Liver (tissue), 3 donors: ENCODE data around the gene SLC16A4.

Experiments used
- EGR1 ChIP-seq, 2 donors: IDR thresholded peaks; 2 replicates each; pipeline ENCODE4 v1.6.1; 2016 to 2018; ENCODE audit warnings: antibody characterized with exemption in 2 of 2, low read depth in 2 of 2
- FOXA1 ChIP-seq: IDR thresholded peaks from 2 replicates; pipeline ENCODE4 v1.6.1; 2016; ENCODE audit warnings: antibody characterized with exemption
- GABPA ChIP-seq, 2 donors: IDR thresholded peaks in 1 of 2; conservative IDR thresholded peaks in 1 of 2; 2 replicates each; pipeline ENCODE4 v1.6.1; 2016; ENCODE audit warnings: antibody characterized with exemption in 2 of 2, mild to moderate bottlenecking in 1 of 2, moderate library complexity in 1 of 2
- RAD21 ChIP-seq, 2 donors: IDR thresholded peaks; 2 replicates each; pipeline ENCODE4 v1.6.1; 2016; ENCODE audit warnings: antibody characterized with exemption in 2 of 2, mild to moderate bottlenecking in 2 of 2
- RXRA ChIP-seq, 2 donors: IDR thresholded peaks; 2 replicates each; pipeline ENCODE4 v1.6.1; 2017 to 2018; ENCODE audit warnings: antibody characterized with exemption in 2 of 2, mild to moderate bottlenecking in 1 of 2
- SP1 ChIP-seq: IDR thresholded peaks from 2 replicates; pipeline ENCODE4 v1.6.1; 2018; ENCODE audit warnings: antibody characterized with exemption, mild to moderate bottlenecking
- YY1 ChIP-seq: IDR thresholded peaks from 2 replicates; pipeline ENCODE4 v1.6.1; 2016; ENCODE audit warnings: antibody characterized with exemption, mild to moderate bottlenecking
- ZBTB33 ChIP-seq: IDR thresholded peaks from 2 replicates; pipeline ENCODE4 v1.6.1; 2016; ENCODE audit warnings: antibody characterized with exemption
- TF ChIP-seq, protein P1 (sequence below): fragments of 150-350 bp; IDR thresholded peaks from 2 replicates; pipeline ENCODE4 v1.5.1; 2017; ENCODE audit warnings: improper control_type of control experiment, low read depth, low read length; ENCODE audit not compliant: missing input control
- TF ChIP-seq, protein P2 (sequence below): IDR thresholded peaks from 2 replicates; pipeline ENCODE4 v1.6.1; 2016; ENCODE audit warnings: antibody characterized with exemption
- TF ChIP-seq, protein P3 (sequence below): IDR thresholded peaks from 2 replicates; pipeline ENCODE4 v1.6.1; 2016; ENCODE audit warnings: antibody characterized with exemption
- donor health status: healthy.
- donor health status: healthy.

DNA sequence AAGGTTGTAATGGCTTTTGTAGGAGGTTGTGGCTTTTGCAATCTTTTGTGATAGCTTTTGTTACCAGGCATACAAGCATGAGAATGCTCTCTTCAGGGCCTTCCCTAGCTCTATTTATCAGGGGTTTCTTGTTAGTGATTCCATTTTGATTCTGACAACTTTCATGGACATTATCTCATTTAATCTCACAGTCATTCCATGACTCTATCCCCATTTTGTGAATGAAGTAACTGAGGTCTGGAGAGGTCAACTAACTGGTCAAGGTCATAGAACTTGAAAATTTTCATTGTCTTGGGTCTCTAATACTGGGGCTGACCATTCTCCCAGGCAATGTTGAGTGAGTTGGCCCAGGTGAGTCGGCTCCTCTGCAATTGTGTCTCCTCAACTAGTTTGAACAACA is 27.9 kb upstream of the SLC16A4 start:
- TF ChIP-seq ZBTB33 (no peak), RXRA (IDR thresholded peaks at IDR 0.05) (no peak), YY1 (no peak), FOXA1 (no peak), GABPA (IDR thresholded peaks at IDR 0.05 in 1 of 2, conservative IDR thresholded peaks at IDR 0.05 in 1 of 2) (no peak), RAD21 (IDR thresholded peaks at IDR 0.05) (no peak), SP1 (no peak), EGR1 (IDR thresholded peaks at IDR 0.05; ENCODE audit: low read depth in 2 of 2) (no peak)
- TF ChIP-seq, protein P1, sequence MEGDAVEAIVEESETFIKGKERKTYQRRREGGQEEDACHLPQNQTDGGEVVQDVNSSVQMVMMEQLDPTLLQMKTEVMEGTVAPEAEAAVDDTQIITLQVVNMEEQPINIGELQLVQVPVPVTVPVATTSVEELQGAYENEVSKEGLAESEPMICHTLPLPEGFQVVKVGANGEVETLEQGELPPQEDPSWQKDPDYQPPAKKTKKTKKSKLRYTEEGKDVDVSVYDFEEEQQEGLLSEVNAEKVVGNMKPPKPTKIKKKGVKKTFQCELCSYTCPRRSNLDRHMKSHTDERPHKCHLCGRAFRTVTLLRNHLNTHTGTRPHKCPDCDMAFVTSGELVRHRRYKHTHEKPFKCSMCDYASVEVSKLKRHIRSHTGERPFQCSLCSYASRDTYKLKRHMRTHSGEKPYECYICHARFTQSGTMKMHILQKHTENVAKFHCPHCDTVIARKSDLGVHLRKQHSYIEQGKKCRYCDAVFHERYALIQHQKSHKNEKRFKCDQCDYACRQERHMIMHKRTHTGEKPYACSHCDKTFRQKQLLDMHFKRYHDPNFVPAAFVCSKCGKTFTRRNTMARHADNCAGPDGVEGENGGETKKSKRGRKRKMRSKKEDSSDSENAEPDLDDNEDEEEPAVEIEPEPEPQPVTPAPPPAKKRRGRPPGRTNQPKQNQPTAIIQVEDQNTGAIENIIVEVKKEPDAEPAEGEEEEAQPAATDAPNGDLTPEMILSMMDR = no peak
- TF ChIP-seq, protein P2, sequence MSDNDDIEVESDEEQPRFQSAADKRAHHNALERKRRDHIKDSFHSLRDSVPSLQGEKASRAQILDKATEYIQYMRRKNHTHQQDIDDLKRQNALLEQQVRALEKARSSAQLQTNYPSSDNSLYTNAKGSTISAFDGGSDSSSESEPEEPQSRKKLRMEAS = no peak
- TF ChIP-seq, protein P3, sequence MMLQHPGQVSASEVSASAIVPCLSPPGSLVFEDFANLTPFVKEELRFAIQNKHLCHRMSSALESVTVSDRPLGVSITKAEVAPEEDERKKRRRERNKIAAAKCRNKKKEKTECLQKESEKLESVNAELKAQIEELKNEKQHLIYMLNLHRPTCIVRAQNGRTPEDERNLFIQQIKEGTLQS = no peak
